GM12878 (cell line): ENCODE results near the gene UTP4. TPM values are rescaled to one million over a fixed set of nuclear protein-coding genes. Genes with fewer than 3 reads are reported as not detected.
A peak's percentile ranks its signal among the peaks of the same experiment; 100 is the strongest.

ENCODE experiments used
- ATAC-seq: fragments of 200-7000 bp; cut with Tn5 transposase; 3 replicates; pipeline ENCODE4 v1.9.1; 2020; ENCODE audit warnings: mild to moderate bottlenecking, moderate library complexity
- BruUV-seq: library from RNA; stranded (reverse); fragments of 400-500 nt; replicated peaks from 2 replicates; lab custom pipeline; 2021; lab: Mats Ljungman, UMichigan
- CTCF ChIA-PET: fragments of 300-600 bp; sonication (Branson Sonifier 250); formaldehyde crosslinking; extraction: SDS; loops from one replicate; lab custom pipeline; 2021; ENCODE audit warnings: inconsistent platforms; lab: Yijun Ruan, JAX
- POLR2A ChIA-PET: fragments of 350-600 bp; formaldehyde crosslinking; extraction: SDS; loops from one replicate; lab custom pipeline; 2021; ENCODE audit warnings: inconsistent platforms; lab: Charles Lee
- RAD21 ChIA-PET: fragments of 300-600 bp; sonication (Branson Sonifier 250); formaldehyde crosslinking; loops from one replicate; lab custom pipeline; 2023; ENCODE audit warnings: antibody characterized with exemption; ENCODE audit not compliant: unreplicated experiment; lab: Charles Lee
- SMC1A ChIA-PET: fragments of 300-600 bp; sonication (Branson Sonifier 250); formaldehyde crosslinking; loops from one replicate; lab custom pipeline; 2023; ENCODE audit not compliant: unreplicated experiment, uncharacterized antibody; lab: Charles Lee
- DNase-seq: peaks from one replicate; pipeline ENCODE4 v3.0.0-alpha.2; 2011; ENCODE audit warnings: low read depth, low spot score
- FAIRE-seq: peaks from 3 replicates; lab custom pipeline; 2011; peaks lifted over from hg19 to GRCh38; lab: Jason Lieb, UNC
- H2AFZ ChIP-seq: 2 replicates; pipeline ENCODE4 v1.6.0; 2011; ENCODE audit warnings: low read depth, low read length, control low read depth; ENCODE audit not compliant: control insufficient read depth
- H3K27ac ChIP-seq: 2 replicates; pipeline ENCODE4 v1.5.1; 2011; ENCODE audit warnings: control low read depth; ENCODE audit not compliant: control insufficient read depth, insufficient read depth
- H3K27me3 ChIP-seq, 2 experiments: replicated peaks in 1 of 2; 2 replicates each; pipeline versions ENCODE4 v1.6.0 to v1.6.1; 2011; ENCODE audit warnings: low read length in 1 of 2; ENCODE audit not compliant: control insufficient read depth in 2 of 2, insufficient read depth in 2 of 2
- H3K36me3 ChIP-seq, 2 experiments: 2 replicates each; pipeline ENCODE4 v1.5.1; 2011; ENCODE audit warnings: low read length in 1 of 2; ENCODE audit not compliant: control insufficient read depth in 2 of 2, insufficient read depth in 2 of 2
- H3K4me1 ChIP-seq: 2 replicates; pipeline ENCODE4 v1.6.1; 2011; ENCODE audit warnings: mild to moderate bottlenecking, low read length, moderate library complexity, mixed read lengths; ENCODE audit not compliant: control insufficient read depth, insufficient read depth
- H3K4me2 ChIP-seq: 2 replicates; pipeline ENCODE4 v1.6.0; 2011; ENCODE audit warnings: control low read depth; ENCODE audit not compliant: control insufficient read depth, insufficient read depth
- H3K4me3 ChIP-seq: fragments of 200-600 bp; sonication (generic); 2 replicates; pipeline ENCODE4 v1.5.1; 2016
- H3K79me2 ChIP-seq: 2 replicates; pipeline ENCODE4 v1.6.0; 2011; ENCODE audit warnings: low read length; ENCODE audit not compliant: control insufficient read depth, insufficient read depth
- H3K9ac ChIP-seq: 2 replicates; pipeline ENCODE4 v1.8.0; 2011; ENCODE audit warnings: low read length, control low read depth, mixed read lengths; ENCODE audit not compliant: control insufficient read depth, insufficient read depth
- H3K9me3 ChIP-seq: replicated peaks from 3 replicates; pipeline ENCODE4 v1.5.1; 2011; ENCODE audit warnings: mild to moderate bottlenecking, low read length; ENCODE audit not compliant: control insufficient read depth, insufficient read depth
- H4K20me1 ChIP-seq: 2 replicates; pipeline ENCODE4 v1.6.0; 2011; ENCODE audit not compliant: control insufficient read depth, insufficient read depth
- EGR1 ChIP-seq, 2 experiments: IDR thresholded peaks; 1 replicate in 1 of 2; 2 replicates in 1 of 2; pipeline ENCODE4 v1.6.1; 2011 to 2012; ENCODE audit warnings: low read depth in 2 of 2, low read length in 2 of 2, borderline replicate concordance in 1 of 2, mild to moderate bottlenecking in 1 of 2, moderate library complexity in 1 of 2
- HDAC6 ChIP-seq: fragments of 200-600 bp; sonication (generic); IDR thresholded peaks from one replicate; pipeline ENCODE4 v1.8.0; 2017; ENCODE audit warnings: antibody characterized with exemption; ENCODE audit not compliant: unreplicated experiment
- NFXL1 ChIP-seq: fragments of 450-650 bp; IDR thresholded peaks from 2 replicates; pipeline ENCODE4 v1.6.1; 2017; ENCODE audit warnings: antibody characterized with exemption, mild to moderate bottlenecking, borderline replicate concordance
- SIX5 ChIP-seq: IDR thresholded peaks from 2 replicates; pipeline ENCODE4 v1.6.1; 2011; ENCODE audit warnings: mild to moderate bottlenecking, low read depth, low read length, moderate library complexity; ENCODE audit not compliant: severe bottlenecking
- SREBF1 ChIP-seq: IDR thresholded peaks from 2 replicates; pipeline ENCODE4 v1.6.1; 2012; ENCODE audit warnings: mild to moderate bottlenecking, low read length
- SUZ12 ChIP-seq: fragments of 200-600 bp; sonication (generic); IDR thresholded peaks from one replicate; pipeline ENCODE4 v1.6.1; 2018; ENCODE audit warnings: antibody characterized with exemption, mild to moderate bottlenecking; ENCODE audit not compliant: unreplicated experiment
- TBL1XR1 ChIP-seq: IDR thresholded peaks from 2 replicates; pipeline ENCODE4 v1.6.1; 2012; ENCODE audit warnings: low read depth, low read length, improper control_type of control experiment
- ZNF274 ChIP-seq: IDR thresholded peaks from one replicate; pipeline ENCODE4 v1.8.0; 2011; ENCODE audit not compliant: insufficient read length, insufficient read depth
- ZNF622 ChIP-seq: fragments of 450-650 bp; IDR thresholded peaks from 2 replicates; pipeline ENCODE4 v1.6.1; 2017; ENCODE audit warnings: mild to moderate bottlenecking, inconsistent platforms
- whole genome bisulfite sequencing: methylation state at CpG from one replicate; pipeline ENCODE4 v1.1.6; 2016; ENCODE audit warnings: low lambda C conversion rate; ENCODE audit not compliant: insufficient replicate concordance, insufficient coverage; ENCODE audit errors: missing lambda C conversion rate; 5-methylcytosine and 5-hydroxymethylcytosine counted together
- in situ Hi-C: fragments of 300-500 bp; cut with MboI; formaldehyde crosslinking; loops from 9 replicates; pipeline ENCODE4 v1.14.3; 2018; ENCODE audit warnings: mixed read lengths
- intact Hi-C: fragments of 100-400 bp; cut with micrococcal nuclease; formaldehyde crosslinking; loops from one replicate; pipeline ENCODE4 v1.14.2; 2022; ENCODE audit not compliant: unreplicated experiment
- polyA plus RNA-seq, 11 experiments: library from polyadenylated mRNA; depleted of rRNA in 4 of 11; unstranded in 6 of 11; stranded (reverse) in 5 of 11; fragments of >200 nt; fragmentation: Nextera tagmentation in 4 of 11; fragmentation: Illumina TruSeq in 1 of 11; extraction: Ambion mirVana in 4 of 11; extraction: Trizol in 1 of 11; gene quantifications; 1 replicate in 1 of 11; 2 replicates in 10 of 11; pipeline versions ENCODE4 v1.2.1 to v1.2.3, GENCODE V29; 2011 to 2016; ENCODE audit warnings: inconsistent platforms in 2 of 11, missing spikeins in 2 of 11, low read depth in 1 of 11
- total RNA-seq, 4 experiments: library from RNA; depleted of rRNA in 3 of 4; stranded (reverse); fragments of >200 nt in 3 of 4; fragmentation: Illumina TruSeq in 1 of 4; extraction: Trizol in 1 of 4; gene quantifications; 2 replicates each; pipeline versions ENCODE4 v1.2.1 to v1.2.3, GENCODE V29; 2013 to 2021
- TF ChIP-seq, protein P1 (sequence below): fragments of 450-650 bp; IDR thresholded peaks from 2 replicates; pipeline ENCODE4 v1.6.1; 2017; ENCODE audit warnings: mild to moderate bottlenecking, moderate library complexity
- TF ChIP-seq, protein P2 (sequence below): IDR thresholded peaks from 2 replicates; pipeline ENCODE4 v1.6.1; 2012; ENCODE audit warnings: low read depth, low read length, improper control_type of control experiment

The UTP4 gene
- total and polyA plus RNA-seq, 10 of the 15 experiments (the other 5 are each of a cell fraction or from before 2014, with no cell fraction given) = 32.5 to 131 (median 84.0) TPM

DNA sequence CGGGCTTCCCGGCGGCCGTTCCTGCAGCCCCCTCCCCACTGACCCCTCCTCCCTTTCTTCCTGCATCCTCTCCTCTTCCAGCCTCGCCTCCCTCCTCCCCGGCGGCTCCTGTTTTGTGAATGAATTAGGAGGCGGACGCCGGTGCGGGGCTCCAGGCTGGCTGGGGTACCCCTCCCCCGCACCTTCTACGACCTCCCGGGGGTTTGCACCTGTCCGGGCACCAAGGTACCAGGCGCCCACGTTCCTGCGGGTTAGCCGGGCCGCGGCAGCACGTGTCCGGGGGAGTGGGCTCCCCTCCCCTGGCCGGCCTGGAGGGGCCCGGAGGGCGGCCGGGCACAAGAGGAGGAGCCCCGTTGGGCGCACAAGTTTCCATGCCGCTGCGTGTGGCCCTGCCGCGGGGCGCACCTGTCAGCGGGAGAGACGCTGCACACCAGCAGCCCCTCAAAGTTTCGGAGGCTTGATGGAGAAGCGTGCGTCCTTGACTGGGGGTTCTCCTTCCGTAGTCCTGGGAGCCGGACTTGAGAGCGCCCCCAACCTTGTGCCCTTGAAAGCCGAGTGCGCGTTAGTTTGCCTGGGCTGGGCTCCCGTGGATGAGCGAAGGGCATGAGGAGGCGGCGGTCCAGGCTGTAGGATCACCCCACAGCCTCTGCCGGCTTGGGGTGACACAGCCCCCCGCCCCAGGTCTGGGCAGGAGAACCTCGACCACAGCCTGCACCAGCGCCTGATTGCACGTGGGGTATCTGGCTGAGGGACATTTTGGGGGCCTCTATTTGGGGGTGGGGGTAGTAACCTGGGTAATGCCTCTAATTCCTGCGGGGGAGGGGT, 25.7 kb upstream of the UTP4 start:
- WGBS = 6% methylated on average over 42 of the region's 55 CpGs
- ChIA-PET POLR2A (no interaction called here), CTCF (interaction anchor here (0.8 to 1.6 kb wide), 3 partner anchors 17 to 117 kb away, joined by 4 to 7 read pairs (median 4); no protein-coding TSS in a partner anchor)

DNA sequence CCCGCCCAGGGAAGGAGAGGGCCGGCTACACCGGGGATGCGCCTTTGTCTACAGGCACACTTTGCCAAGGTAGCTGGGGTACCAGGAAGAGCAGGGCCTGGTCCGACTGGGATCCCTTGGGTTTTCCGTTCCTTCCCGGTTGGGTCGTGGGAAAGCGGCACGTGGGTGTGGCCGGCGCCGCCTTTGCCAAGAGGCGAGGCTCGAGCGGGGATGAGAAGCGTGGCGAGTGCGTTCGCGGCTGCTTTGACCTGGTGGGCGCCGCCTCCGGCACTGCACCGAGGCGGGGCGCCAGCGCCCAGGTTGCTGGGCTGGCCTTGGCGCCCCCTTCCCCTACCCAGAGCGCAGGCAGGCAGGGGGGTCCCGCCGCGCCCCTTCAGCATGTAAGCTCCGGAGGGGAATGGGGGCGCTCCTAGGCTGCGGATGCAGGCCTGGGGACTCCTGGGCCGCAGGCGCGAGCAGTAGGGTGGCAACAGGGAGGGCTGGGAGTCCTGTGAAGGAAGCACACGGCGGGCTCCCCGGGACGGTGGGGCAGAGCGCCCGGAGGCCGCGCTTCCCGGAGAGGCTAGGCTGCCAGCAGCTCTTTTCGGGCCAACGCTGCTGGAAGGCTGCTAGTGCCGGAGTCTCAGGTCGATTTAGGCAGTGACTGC, 25.0 kb upstream of the UTP4 start:
- Histone ChIP-seq H3K4me3 (no peak overlapping the region), H3K36me3 (no peaks in the 10 kb centered on the region), H4K20me1 (no peaks in the 10 kb centered on the region), H2AFZ (no peak overlapping the region), H3K27me3 (peaks cover 1 to 3% of the 10 kb centered on the region in 2 experiments; a peak in 2 of 4 replicates), H3K4me1 (peaks cover 6% of the 10 kb centered on the region), H3K27ac (no peak overlapping the region), H3K79me2 (no peaks in the 10 kb centered on the region), H3K4me2 (peak overlapping the region; percentile 25), H3K9ac (no peak overlapping the region), H3K9me3 (no peaks in the 10 kb centered on the region)
- DNase-seq (no peak), FAIRE-seq (no peak), ATAC-seq (no peak)
- intact Hi-C loops = no loop called here
- ChIA-PET SMC1A (no interaction called here), POLR2A (no interaction called here), RAD21 (no interaction called here), CTCF (interaction anchor here (0.8 to 1.6 kb wide), 2 partner anchors 17 to 118 kb away, joined by 4 to 7 read pairs; no protein-coding TSS in a partner anchor)
- no TSS peak for BruUV-seq
- in situ Hi-C loops = no loop called here
- WGBS = 41% methylated on average over 45 of the region's 52 CpGs
- TF ChIP-seq SREBF1 (no peak), ZNF274 (no peak), TBL1XR1 (no peak), ZNF622 (no peak), EGR1 (IDR thresholded peaks at IDR 0.05; ENCODE audit: borderline replicate concordance in 1 of 2, low read depth in 2 of 2, low read length in 2 of 2) (no peak), NFXL1 (no peak)
- TF ChIP-seq, protein P1, sequence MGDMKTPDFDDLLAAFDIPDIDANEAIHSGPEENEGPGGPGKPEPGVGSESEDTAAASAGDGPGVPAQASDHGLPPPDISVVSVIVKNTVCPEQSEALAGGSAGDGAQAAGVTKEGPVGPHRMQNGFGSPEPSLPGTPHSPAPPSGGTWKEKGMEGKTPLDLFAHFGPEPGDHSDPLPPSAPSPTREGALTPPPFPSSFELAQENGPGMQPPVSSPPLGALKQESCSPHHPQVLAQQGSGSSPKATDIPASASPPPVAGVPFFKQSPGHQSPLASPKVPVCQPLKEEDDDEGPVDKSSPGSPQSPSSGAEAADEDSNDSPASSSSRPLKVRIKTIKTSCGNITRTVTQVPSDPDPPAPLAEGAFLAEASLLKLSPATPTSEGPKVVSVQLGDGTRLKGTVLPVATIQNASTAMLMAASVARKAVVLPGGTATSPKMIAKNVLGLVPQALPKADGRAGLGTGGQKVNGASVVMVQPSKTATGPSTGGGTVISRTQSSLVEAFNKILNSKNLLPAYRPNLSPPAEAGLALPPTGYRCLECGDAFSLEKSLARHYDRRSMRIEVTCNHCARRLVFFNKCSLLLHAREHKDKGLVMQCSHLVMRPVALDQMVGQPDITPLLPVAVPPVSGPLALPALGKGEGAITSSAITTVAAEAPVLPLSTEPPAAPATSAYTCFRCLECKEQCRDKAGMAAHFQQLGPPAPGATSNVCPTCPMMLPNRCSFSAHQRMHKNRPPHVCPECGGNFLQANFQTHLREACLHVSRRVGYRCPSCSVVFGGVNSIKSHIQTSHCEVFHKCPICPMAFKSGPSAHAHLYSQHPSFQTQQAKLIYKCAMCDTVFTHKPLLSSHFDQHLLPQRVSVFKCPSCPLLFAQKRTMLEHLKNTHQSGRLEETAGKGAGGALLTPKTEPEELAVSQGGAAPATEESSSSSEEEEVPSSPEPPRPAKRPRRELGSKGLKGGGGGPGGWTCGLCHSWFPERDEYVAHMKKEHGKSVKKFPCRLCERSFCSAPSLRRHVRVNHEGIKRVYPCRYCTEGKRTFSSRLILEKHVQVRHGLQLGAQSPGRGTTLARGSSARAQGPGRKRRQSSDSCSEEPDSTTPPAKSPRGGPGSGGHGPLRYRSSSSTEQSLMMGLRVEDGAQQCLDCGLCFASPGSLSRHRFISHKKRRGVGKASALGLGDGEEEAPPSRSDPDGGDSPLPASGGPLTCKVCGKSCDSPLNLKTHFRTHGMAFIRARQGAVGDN = no peak
- TF ChIP-seq, protein P2, sequence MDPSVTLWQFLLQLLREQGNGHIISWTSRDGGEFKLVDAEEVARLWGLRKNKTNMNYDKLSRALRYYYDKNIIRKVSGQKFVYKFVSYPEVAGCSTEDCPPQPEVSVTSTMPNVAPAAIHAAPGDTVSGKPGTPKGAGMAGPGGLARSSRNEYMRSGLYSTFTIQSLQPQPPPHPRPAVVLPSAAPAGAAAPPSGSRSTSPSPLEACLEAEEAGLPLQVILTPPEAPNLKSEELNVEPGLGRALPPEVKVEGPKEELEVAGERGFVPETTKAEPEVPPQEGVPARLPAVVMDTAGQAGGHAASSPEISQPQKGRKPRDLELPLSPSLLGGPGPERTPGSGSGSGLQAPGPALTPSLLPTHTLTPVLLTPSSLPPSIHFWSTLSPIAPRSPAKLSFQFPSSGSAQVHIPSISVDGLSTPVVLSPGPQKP = no peak

More for the DNA sequence above, 25.7 kb upstream of the UTP4 start:
- H2AFZ ChIP-seq = no peak overlapping the region
- peaks cover 6% of the 10 kb centered on the region for H3K4me1 ChIP-seq
- H3K36me3 ChIP-seq = no peaks in the 10 kb centered on the region
- H3K27ac ChIP-seq = no peak overlapping the region
- peak; percentile 79 for TF ChIP-seq HDAC6
- peak; percentile 79 for TF ChIP-seq SUZ12
- TF ChIP-seq SIX5 = no peak
- TF ChIP-seq, all 136 proteins: peak for 2
- H3K79me2 ChIP-seq = no peaks in the 10 kb centered on the region
- intact Hi-C loops (no loop called here), in situ Hi-C loops (no loop called here)
- peaks cover 1 to 3% of the 10 kb centered on the region in 2 experiments; a peak in 2 of 4 replicates for H3K27me3 ChIP-seq
- peak; percentile 24; the same call in 2 of the 3 replicates for ATAC-seq
- no peak overlapping the region for H3K9ac ChIP-seq
- no peaks in the 10 kb centered on the region for H4K20me1 ChIP-seq
- peak overlapping the region; percentile 93 for H3K4me2 ChIP-seq
- FAIRE-seq = no peak
- BruUV-seq = no TSS peak
- ChIA-PET SMC1A (no interaction called here), RAD21 (no interaction called here)
- DNase-seq = no peak
- H3K9me3 ChIP-seq = no peaks in the 10 kb centered on the region
- peak overlapping the region; percentile 74 for H3K4me3 ChIP-seq
